Neural progenitor cell (in vitro differentiated cells): ENCODE data around the gene C9orf78. TPM values are rescaled to one million over a fixed set of nuclear protein-coding genes. Genes with fewer than 3 reads are reported as not detected.
A peak's percentile ranks its signal among the peaks of the same experiment; 100 is the strongest.

ENCODE experiments used
- DNase-seq: peaks from one replicate; pipeline ENCODE4 v3.0.0-alpha.2; 2016; ENCODE audit warnings: low spot score
- H2AFZ ChIP-seq: fragments of 200-600 bp; sonication (generic); replicated peaks from 2 replicates; pipeline ENCODE4 v1.6.1; 2016; ENCODE audit warnings: antibody characterized with exemption
- H3F3A ChIP-seq: fragments of 200-600 bp; sonication (generic); 2 replicates; pipeline ENCODE4 v1.6.1; 2016; ENCODE audit warnings: antibody characterized with exemption, low read depth
- H3K27ac ChIP-seq: fragments of 200-600 bp; sonication (generic); 2 replicates; pipeline ENCODE4 v1.5.1; 2016; ENCODE audit warnings: mild to moderate bottlenecking
- H3K27me3 ChIP-seq: fragments of 200-600 bp; sonication (generic); 2 replicates; pipeline ENCODE4 v1.6.1; 2016; ENCODE audit warnings: mild to moderate bottlenecking, moderate library complexity
- H3K36me3 ChIP-seq: fragments of 200-600 bp; sonication (generic); 2 replicates; pipeline ENCODE4 v1.5.1; 2016
- H3K4me1 ChIP-seq: fragments of 200-600 bp; sonication (generic); 2 replicates; pipeline ENCODE4 v1.6.1; 2016; ENCODE audit warnings: mixed run types
- H3K4me2 ChIP-seq: fragments of 200-600 bp; sonication (generic); 2 replicates; pipeline ENCODE4 v1.6.1; 2016
- H3K4me3 ChIP-seq: fragments of 200-600 bp; sonication (generic); 2 replicates; pipeline ENCODE4 v1.5.1; 2016
- H3K79me2 ChIP-seq: fragments of 200-600 bp; sonication (generic); 2 replicates; pipeline ENCODE4 v1.6.1; 2016; ENCODE audit warnings: low read depth
- H3K9ac ChIP-seq: fragments of 200-600 bp; sonication (generic); 2 replicates; pipeline ENCODE4 v1.6.1; 2016
- H3K9me3 ChIP-seq: fragments of 200-600 bp; sonication (generic); 2 replicates; pipeline ENCODE4 v1.5.1; 2016; ENCODE audit warnings: low read depth
- H4K20me1 ChIP-seq: fragments of 200-600 bp; sonication (generic); 2 replicates; pipeline ENCODE4 v1.6.1; 2016; ENCODE audit warnings: low read depth
- H3K27ac Mint-ChIP-seq: 3 replicates; pipeline ENCODE4 v1.8.0; 2021; ENCODE audit warnings: mixed read lengths
- H3K27me3 Mint-ChIP-seq: 2 replicates; pipeline ENCODE4 v1.8.0; 2022; ENCODE audit warnings: low read depth, mild to moderate bottlenecking, inconsistent platforms, moderate library complexity, mixed read lengths; ENCODE audit not compliant: insufficient read depth
- H3K36me3 Mint-ChIP-seq: 3 replicates; pipeline ENCODE4 v1.8.0; 2021; ENCODE audit warnings: mixed read lengths
- H3K4me1 Mint-ChIP-seq: 3 replicates; pipeline ENCODE4 v1.8.0; 2021; ENCODE audit warnings: mixed read lengths
- H3K4me3 Mint-ChIP-seq: 3 replicates; pipeline ENCODE4 v1.8.0; 2021; ENCODE audit warnings: mild to moderate bottlenecking, moderate library complexity, mixed read lengths
- H3K9me3 Mint-ChIP-seq: 3 replicates; pipeline ENCODE4 v1.8.0; 2020; ENCODE audit warnings: mixed read lengths
- CTCF ChIP-seq: fragments of 200-600 bp; sonication (generic); IDR thresholded peaks from 2 replicates; pipeline ENCODE4 v1.5.1; 2017; ENCODE audit warnings: antibody characterized with exemption, mild to moderate bottlenecking
- EZH2 ChIP-seq: fragments of 200-600 bp; sonication (generic); IDR thresholded peaks from 2 replicates; pipeline ENCODE4 v1.6.1; 2017; ENCODE audit warnings: antibody characterized with exemption, mild to moderate bottlenecking, moderate library complexity
- EZH2phosphoT487 ChIP-seq: fragments of 200-600 bp; sonication (generic); IDR thresholded peaks from 2 replicates; pipeline ENCODE4 v1.6.1; 2017; ENCODE audit warnings: antibody characterized with exemption
- total RNA-seq: library from RNA; depleted of rRNA; stranded (reverse); fragments of >200 nt; gene quantifications from 2 replicates; pipeline ENCODE4 v1.2.3, GENCODE V29; 2015; ENCODE audit warnings: low replicate concordance

C9orf78 gene
- total RNA-seq, 1 donor from 2014 or later = 42.2 TPM

GRCh38 chr9:129857207-129857606, 22.1 kb upstream of the C9orf78 start:
- no peaks in the 10 kb centered on the region for H3K36me3 ChIP-seq

DNA sequence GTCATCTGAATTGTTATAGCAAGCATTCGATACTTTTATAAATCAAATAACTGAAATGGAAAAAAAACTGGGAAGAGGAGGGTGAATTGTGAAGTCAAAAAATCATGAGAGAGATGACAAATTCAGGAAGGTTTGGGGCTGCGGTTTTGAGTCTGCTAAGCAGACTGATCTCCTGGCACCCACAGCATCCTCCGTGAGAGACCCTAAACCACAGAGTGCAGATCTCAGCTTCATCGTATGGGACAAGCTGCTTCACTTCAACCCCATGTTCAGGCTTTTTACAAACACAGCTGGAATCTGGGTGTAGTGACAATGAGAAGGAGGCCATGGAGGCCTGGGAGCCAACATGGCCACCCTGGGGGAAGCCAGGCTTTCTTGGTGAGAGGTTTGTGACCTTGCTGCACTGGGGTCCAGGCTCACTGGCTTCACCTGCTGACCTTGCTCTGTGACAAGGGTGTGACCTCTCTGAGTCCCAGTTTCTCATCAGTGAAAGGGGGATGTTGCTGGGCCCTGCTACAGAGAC, 19.6 kb upstream of the C9orf78 start:
- H3K27ac Mint-ChIP-seq = no peak overlapping the region
- Histone ChIP-seq H3K4me1 (no peaks in the 10 kb centered on the region), H3K9ac (no peak overlapping the region), H3F3A (no peaks in the 10 kb centered on the region), H3K9me3 (no peaks in the 10 kb centered on the region), H2AFZ (no peak overlapping the region), H3K27ac (no peak overlapping the region), H3K4me3 (no peak overlapping the region), H3K36me3 (no peaks in the 10 kb centered on the region), H3K4me2 (no peak overlapping the region), H3K27me3 (no peaks in the 10 kb centered on the region), H4K20me1 (no peaks in the 10 kb centered on the region), H3K79me2 (no peaks in the 10 kb centered on the region)
- no peaks in the 10 kb centered on the region for H3K4me1 Mint-ChIP-seq
- TF ChIP-seq CTCF = no peak
- TF ChIP-seq EZH2 = no peak
- TF ChIP-seq EZH2phosphoT487 = no peak
- DNase-seq = no peak
- peaks cover 27% of the 10 kb centered on the region for H3K36me3 Mint-ChIP-seq
- no peaks in the 10 kb centered on the region for H3K9me3 Mint-ChIP-seq
- H3K4me3 Mint-ChIP-seq = no peak overlapping the region
- H3K27me3 Mint-ChIP-seq = no peaks in the 10 kb centered on the region

More at GRCh38 chr9:129857207-129857606, 22.1 kb upstream of the C9orf78 start:
- Histone ChIP-seq H3K27me3 (no peaks in the 10 kb centered on the region), H3K4me2 (no peak overlapping the region), H3K9me3 (no peaks in the 10 kb centered on the region), H2AFZ (no peak overlapping the region), H4K20me1 (no peaks in the 10 kb centered on the region), H3F3A (no peaks in the 10 kb centered on the region), H3K27ac (no peak overlapping the region), H3K4me3 (no peak overlapping the region), H3K79me2 (no peaks in the 10 kb centered on the region), H3K4me1 (no peaks in the 10 kb centered on the region), H3K9ac (no peak overlapping the region)
- TF ChIP-seq EZH2phosphoT487 = no peak
- no peak for TF ChIP-seq CTCF
- TF ChIP-seq EZH2 = no peak
- no peaks in the 10 kb centered on the region for H3K27me3 Mint-ChIP-seq
- no peak overlapping the region for H3K27ac Mint-ChIP-seq
- H3K36me3 Mint-ChIP-seq = peaks cover 14% of the 10 kb centered on the region
- no peak for DNase-seq
- no peaks in the 10 kb centered on the region for H3K4me1 Mint-ChIP-seq
- H3K9me3 Mint-ChIP-seq = no peaks in the 10 kb centered on the region
- H3K4me3 Mint-ChIP-seq = peak overlapping the region; percentile 38

- H3K27me3 Mint-ChIP-seq = no peaks in the 10 kb centered on the region
- Histone ChIP-seq H4K20me1 (no peaks in the 10 kb centered on the region), H3K27ac (no peak overlapping the region), H3K36me3 (no peaks in the 10 kb centered on the region), H3K4me3 (no peak overlapping the region), H3K9me3 (no peaks in the 10 kb centered on the region), H3K27me3 (no peaks in the 10 kb centered on the region), H3K79me2 (no peaks in the 10 kb centered on the region), H3F3A (no peaks in the 10 kb centered on the region), H3K4me1 (no peaks in the 10 kb centered on the region), H3K4me2 (no peak overlapping the region), H3K9ac (no peak overlapping the region), H2AFZ (no peak overlapping the region)
- peaks cover 27% of the 10 kb centered on the region for H3K36me3 Mint-ChIP-seq
- no peak overlapping the region for H3K27ac Mint-ChIP-seq
- H3K4me3 Mint-ChIP-seq = no peak overlapping the region
- TF ChIP-seq EZH2phosphoT487 = no peak
- TF ChIP-seq EZH2 = no peak
- TF ChIP-seq CTCF = no peak
- H3K9me3 Mint-ChIP-seq = no peaks in the 10 kb centered on the region
- no peaks in the 10 kb centered on the region for H3K4me1 Mint-ChIP-seq
- DNase-seq = no peak
Observed at GRCh38 chr9:129853614-129854013, 18.5 kb upstream of the C9orf78 start.
